Activated T-cell treated with anti-CD3 and anti-CD28 coated beads for 4 hours (primary cell): ENCODE measurements around the gene TNK1.
A peak's percentile ranks its signal among the peaks of the same experiment; 100 is the strongest.

Experiments used
- DNase-seq: peaks from one replicate; pipeline ENCODE4 v3.0.0-alpha.2; 2020

The TNK1 gene

DNA sequence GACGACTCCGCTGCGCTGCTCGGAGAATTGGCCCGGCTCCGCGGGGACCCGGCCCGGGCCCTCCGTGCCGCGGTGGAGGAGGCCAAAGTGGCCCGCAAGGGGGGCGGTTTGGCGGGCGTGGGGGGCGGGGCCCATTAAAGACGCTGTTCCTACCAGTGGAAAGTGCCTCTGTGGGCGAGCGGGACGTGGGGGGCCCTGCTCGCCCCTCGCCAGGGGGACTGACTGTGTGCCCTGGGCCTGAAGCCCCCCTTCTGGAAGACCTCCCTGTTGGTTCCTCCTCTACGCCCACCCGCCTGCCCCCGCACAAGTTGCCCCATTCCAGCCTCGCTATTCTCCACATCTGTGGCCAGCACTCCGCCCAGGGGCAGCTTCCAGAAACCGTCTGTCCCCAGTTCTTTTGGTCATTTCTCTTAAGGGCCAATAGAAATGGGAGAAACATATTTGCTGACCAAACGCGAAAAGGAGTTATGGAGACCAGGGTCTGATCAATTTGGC is 56.5 kb downstream of the TNK1 start:
- no peak for DNase-seq

DNA sequence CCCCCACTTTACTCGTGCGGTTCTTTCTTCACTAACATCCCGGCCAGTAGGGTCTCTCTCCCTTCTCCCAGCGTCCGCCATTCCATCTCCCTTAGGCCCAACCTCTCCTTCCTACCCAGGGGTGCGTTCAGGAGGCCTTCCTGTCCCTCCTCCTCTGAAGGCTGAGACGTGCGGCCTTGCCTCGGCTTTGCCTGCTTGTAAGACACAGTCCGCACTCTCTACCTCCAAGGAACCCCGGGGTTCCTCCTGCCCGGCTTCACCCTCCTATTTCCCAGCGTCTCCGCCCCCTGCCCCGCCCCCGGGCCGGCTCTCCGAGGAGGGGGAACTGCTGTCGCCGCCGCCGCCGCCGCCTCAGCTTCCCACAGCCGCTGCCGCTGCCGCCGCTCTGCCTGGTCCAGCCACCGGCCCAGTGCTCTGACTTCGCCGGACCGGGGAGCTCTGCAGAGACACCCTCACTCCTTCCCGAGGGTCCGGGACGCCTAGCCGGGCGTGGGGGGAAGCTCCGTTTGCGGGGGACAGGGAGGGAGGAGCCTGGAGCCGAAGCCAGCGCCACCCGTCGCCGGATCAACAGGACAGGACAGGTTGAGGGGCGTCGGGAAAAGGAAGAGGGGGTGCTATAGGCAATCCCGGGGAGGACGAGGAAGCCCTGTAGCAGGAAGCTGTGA is 57.2 kb downstream of the TNK1 start:
- DNase-seq = peak; percentile 56

- no peak for DNase-seq
Measured at GRCh38 chr17:7438656-7439460, 58.0 kb downstream of the TNK1 start.
